Activated CD8-positive, alpha-beta memory T cell treated with anti-CD3 and anti-CD28 coated beads for 48 hours (primary cell): ENCODE data around the gene RAB4A.

ENCODE experiments used
- DNase-seq, 3 experiments: peaks; one replicate each; pipeline ENCODE4 v3.0.0-alpha.2; 2020; ENCODE audit warnings: low read depth in 2 of 3, low spot score in 2 of 3

The RAB4A gene

DNA sequence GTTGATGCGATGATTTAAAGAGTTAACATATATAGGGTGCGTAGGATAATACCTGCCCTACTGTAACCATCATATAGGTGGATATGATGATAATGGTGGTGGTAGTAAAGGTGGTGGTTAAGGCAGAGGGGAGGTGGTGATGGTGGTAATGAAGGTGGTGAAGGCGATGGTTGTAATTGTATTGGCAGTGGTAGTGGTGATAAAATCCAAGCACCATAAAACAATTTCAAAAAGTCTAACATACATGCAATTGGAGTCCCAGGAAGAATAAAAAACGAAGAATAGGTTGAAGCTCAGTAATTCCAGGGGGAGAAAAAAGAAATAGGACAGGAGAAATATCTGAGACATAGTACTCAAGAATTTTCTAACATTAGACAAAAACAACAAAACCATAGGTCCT lies 27.3 kb upstream of the RAB4A start:
- DNase-seq, result no peak

DNA sequence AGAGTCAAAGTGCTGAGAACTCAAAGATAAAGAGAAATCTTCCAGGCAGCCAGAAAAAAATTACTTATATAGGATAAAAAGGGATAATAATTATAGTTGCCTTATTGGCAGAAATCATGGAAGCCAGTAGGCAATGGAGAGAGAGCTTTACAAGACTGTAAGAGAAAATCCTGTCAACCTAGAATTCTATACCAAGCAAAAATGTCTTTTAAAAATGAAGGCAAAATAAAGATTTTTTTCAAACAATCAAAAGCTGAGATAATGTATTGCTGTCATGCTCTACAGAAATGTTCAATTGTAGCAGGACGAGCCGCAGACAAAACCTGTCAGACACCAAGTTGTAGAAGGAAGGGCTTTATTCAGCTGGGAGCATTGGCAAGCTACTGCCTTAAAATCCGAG lies 26.8 kb upstream of the RAB4A start:
- no peak for DNase-seq

- no peak for DNase-seq
Measured at GRCh38 chr1:229247871-229248270, 23.0 kb upstream of the RAB4A start.

- DNase-seq, result no peak
Measured at GRCh38 chr1:229248821-229249817, 21.8 kb upstream of the RAB4A start.

DNA sequence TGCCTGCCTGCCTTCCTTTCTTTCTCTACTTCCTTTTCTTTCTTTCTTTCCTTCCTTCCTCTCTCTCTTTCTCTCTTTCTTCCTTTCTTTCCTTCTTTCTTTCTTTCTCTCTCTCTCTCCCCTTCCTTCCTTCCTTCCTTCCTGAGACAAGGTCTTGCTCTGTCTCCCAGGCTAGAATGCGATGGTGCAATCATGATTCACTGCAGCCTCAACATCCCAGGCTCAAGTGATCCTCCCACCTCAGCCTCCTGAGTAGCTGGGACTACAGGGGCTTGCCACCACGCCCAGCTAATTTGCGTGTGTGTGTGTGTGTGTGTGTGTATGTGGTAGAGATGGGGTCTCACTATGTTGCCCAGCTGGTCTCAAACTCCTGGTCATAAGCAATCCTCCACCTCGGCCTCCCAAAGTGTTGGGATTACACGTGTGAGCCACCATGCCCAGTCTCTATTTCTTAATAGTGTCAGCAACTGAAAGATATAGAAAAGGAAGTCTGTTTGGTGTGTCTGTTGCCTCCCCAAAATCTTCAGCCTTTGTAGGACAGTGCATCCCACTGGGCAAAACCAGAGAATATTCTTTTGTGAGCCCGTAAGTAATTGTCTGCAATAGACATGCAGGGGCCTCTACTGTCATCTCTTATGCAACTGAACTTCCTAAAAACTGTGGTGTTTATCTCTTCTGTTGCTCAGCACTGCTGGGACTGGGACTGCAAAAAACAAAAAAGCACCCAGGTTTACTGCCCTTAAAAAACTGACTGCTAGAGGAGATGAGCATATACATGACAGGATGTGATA lies 20.9 kb upstream of the RAB4A start:
- no peak for DNase-seq

- no peak for DNase-seq
Measured at GRCh38 chr1:229251185-229251584, 19.7 kb upstream of the RAB4A start.

- no peak for DNase-seq
Measured at GRCh38 chr1:229252228-229252984, 18.5 kb upstream of the RAB4A start.

DNA sequence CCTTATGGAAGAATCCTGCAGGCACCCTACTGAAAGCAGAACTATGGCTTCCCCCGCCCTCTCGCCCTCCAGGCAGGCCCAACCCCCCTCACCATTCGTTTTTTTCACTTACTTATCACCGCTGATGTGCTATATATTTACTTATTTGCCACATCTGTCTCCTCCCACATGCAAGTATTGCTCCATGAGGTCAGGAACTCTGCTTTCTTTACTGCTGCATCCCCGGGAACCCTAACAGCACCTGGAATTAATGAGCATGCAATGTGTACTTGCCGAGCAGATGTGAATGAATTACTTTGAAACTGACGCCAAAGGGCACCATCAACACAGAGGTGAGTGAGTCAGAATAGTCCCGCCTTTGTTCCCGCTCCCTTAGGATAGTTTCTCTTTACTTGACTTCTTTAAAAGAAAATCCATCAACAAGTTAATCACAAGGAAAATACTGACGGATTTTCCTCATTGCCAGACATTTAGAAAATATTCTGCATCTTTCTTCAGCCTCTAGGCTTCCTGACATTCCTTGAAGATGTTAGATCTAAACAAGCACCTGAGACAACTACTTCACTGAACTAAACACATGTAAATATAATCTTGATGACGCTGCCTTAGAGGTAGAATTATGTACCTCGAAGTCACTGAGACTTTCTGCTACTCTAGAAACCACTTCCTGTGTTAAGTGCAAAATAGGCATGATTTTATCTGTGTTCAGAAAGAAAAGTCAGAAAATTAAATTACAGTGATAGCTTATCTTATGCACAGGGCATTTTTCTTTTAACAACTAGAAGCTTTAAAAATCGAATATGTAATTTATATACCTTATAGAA lies 17.5 kb upstream of the RAB4A start:
- DNase-seq, result no peak

- DNase-seq, result no peak
Measured at GRCh38 chr1:229254910-229255541, 15.9 kb upstream of the RAB4A start.

GRCh38 chr1:229258031-229258756 lies 12.7 kb upstream of the RAB4A start:
- peak in 1 of 3 experiments; percentile 28 for DNase-seq

GRCh38 chr1:229258757-229259060 lies 12.2 kb upstream of the RAB4A start:
- no peak for DNase-seq

DNA sequence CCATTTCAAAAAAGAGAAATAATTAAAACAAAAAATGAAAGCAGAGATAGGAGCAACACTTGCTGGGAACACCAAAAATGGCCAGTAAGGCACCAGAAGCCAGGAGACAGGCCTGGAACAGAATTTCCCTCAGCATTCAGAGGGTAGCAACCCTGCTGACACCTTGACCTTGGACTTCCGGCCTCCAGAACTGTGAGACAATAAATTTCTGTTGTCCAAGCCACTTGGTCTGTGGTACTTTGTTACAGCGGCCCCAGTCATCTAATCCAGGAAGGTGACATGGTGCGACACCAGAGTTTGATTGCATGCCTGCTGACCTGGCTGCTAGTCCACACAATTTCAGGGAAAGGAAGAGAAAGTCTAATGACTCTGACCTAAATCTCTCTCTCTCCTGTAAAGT lies 10.6 kb upstream of the RAB4A start:
- no peak for DNase-seq

DNA sequence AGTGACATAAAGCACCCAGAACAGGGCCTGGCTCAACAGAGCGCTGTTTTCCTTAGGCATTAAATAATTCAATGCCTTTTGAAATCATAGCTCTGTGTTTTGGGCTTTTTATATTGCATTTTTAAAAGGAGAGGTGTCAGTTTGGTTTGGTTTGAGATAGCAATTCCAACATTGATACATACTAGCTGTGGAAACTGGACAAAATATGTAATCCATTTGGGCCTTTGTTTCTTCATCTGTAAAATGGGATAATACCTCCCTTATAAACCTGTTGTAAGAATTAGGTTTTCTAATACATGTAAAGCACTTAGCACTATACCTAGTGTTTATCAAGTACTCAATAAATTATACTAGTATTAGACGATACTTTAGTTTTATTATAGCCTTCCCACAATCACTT lies 8.7 kb upstream of the RAB4A start:
- DNase-seq, result no peak

DNA sequence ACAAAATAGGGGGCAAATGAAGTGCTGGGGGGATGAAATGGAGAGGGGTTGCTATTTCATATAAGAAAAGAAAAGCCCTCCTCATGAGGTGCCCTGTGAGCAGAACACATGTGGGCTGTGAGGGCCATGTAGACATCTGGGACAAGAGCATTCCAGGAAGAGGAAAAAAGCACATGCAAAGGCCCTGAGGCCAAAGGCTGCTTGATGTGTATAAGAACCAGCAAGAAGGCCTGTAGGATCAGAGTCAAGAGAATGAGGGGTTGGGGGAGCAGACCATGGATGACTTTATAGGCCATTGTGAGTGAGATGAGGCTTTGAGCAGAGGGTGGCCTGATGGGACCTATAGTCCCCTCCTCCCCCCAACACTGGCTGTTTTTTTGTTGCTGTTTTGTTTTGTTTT lies 7.7 kb upstream of the RAB4A start:
- no peak for DNase-seq

DNA sequence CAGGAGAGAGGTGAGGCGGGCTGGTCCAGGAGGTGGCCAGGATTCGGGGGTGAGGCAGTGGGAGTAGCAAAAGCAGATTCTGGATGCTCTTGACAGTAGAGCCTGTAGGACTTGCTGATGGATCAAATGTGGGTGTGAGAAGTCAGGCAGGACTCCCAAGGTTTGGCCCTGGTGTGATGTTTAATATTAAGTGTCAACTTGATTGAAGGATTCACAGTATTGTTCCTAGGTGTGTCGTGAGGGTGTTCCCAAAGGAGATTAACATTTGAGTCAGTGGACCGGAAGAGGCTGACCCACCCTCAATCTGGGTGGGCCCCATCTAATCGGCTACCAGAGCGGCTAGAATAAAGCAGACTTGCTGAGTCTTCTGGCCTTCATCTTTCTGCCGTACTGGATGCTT lies 6.8 kb upstream of the RAB4A start:
- DNase-seq, result no peak

DNA sequence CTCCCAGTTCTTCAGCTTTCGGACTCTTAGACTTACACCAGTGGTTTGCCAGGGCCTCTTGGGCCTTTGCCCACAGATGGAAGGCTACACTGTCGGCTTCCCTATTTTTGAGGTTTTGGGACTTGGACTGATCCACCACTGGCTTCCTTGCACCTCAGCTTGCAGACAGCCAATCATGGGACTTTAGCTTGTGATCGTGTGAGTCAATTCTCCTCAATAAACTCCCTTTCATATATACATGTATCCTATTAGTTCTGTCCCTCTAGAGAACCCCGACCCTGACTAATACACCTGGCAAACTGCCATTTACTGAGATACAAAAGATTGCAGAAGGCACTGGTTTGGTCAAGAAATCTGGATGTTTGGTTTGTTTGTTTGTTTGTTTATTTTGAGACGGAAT lies 6.4 kb upstream of the RAB4A start:
- no peak for DNase-seq

DNA sequence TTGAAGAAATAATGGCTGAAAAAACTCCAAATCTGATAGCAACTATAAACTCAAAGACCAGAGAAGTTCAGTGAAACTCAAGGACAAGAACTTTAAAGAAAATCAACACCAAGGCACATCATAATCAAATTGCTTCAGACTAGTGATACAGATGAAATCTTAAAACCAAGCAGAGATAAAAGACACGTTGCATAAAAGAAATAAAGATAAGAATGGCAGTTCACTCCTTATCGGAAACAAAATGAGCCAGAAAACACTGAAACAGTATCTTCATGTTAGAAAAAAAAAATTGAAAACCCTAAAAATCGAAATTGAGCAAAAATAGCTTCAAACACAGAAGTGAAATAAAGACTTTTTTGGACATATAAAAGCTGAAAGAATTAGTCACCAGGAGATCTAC lies 4.6 kb upstream of the RAB4A start:
- no peak for DNase-seq

DNA sequence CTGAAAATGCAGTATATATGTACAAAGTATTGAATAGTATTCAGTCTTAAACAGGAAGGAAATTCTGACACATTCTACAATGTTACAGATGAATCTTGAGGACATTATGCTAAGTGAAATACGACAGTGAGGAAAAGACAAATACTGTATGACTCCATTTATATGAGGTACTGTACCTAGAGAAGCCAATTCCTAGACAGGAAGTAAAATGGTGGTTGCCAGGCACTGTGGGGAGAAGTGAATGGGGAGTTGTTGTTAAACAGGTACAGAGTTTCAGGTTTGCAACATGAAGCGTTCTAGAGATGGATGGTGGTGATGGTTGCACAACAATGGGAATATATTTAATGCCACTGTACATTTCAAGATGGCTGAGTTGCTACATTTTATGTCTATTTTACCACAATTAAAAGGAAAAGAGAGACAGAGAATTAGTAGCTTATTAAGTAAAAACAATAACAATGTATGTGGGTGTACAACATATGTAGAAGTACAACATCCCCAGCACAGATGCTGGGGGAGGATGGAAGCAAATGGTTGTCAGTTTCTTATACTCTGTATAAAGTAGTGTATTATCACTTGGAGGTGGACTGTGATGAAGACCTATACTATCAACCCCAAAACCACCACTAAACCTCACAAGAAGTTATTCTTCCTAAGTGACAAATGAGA lies 3.9 kb upstream of the RAB4A start:
- no peak for DNase-seq

DNA sequence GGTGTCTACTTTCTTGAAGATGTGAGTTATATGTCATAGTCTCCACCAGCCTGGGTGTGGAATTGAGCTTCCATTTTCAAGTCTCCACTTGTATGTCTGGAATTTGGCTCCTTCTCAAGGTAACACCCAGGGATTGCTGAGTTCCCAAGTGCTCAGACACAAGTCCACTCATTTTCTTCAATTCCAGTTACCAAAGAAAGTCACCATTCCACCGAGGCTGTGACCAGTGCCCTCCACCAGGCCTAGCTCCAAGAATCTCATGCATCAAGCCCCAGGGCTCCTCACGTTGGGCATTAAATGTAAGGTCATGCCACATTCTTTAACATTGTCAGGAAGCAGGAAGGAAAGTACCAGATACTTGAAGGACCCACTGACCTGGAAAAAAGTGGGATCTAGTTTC lies 2.4 kb upstream of the RAB4A start:
- DNase-seq, result no peak
